HG02623 (cell line): ENCODE results near the gene GPRC5C.
"Not testable (repeated sequence)": the region's sequence is repeated elsewhere in the genome, so short reads cannot be mapped to it uniquely, and the experiment has no call there.

Experiments used
- ATAC-seq: cut with Tn5 transposase; IDR thresholded peaks from one replicate; pipeline ENCODE4 v1.9.1; 2021; ENCODE audit warnings: moderate library complexity; ENCODE audit not compliant: unreplicated experiment

The GPRC5C gene

GRCh38 chr17:74405311-74405710, 26.6 kb upstream of the GPRC5C start:
- ATAC-seq: not testable (repeated sequence)

- no peak for ATAC-seq
These were observed 24.5 kb upstream of the GPRC5C start for GRCh38 chr17:74407384-74407783.

DNA sequence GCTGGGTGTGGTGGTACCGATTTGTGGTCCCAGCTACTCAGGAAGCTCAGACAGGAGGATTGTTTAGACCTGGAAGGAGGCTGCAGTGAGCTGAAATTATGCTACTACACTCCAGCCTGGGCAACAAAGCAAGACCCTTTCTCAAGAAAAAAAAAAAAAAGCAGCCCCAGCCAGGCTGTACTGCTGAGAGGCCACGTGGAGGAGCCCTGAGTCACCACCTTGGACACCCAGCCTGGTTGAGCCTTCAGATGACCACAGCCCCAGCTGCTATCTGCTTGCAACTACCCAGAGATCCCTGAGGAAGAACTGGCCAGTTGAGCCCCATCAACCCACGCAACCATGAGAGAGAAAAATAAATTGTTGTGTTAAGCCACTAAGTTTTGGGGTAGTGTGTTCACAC, 23.6 kb upstream of the GPRC5C start:
- no peak for ATAC-seq

DNA sequence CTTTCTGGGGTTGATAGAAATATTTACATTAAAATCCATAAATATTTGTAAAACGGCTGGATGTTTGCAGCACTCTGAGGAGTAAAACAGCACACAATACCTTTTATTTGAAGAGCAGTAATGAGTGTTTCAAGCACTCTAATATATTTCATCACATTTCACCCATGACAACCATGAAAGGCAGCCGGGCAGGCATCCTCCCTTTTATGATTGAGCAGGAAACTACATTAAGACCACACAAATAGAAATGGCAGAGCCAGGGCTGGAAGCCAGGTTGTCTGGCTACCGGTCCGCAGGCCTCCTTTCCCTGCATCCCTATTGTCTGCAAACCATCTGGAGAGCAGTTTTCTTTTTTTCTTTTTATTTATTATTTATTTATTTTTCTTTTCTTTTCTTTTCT, 23.1 kb upstream of the GPRC5C start:
- ATAC-seq: no peak

- no peak for ATAC-seq
These were observed 21.9 kb upstream of the GPRC5C start for GRCh38 chr17:74410001-74410443.

DNA sequence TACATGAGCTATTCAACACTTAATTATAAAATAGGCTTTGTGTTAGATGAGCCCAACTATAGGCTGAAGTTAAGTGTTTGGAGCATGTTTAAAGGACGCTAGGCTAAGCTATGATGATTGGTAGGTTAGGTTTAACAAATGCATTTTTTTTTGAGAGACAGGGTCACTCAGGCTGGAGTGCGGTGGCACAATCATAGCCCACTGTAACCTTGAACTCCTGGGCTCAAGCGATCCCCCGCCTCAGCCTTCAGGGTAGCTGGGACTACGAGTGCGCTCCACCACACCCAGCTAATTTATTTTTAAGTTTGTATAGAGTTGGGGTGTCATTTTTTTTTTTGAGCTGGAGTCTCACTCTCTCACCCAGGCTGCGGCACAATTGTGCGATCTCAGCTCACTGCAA, 19.3 kb upstream of the GPRC5C start:
- no peak for ATAC-seq

DNA sequence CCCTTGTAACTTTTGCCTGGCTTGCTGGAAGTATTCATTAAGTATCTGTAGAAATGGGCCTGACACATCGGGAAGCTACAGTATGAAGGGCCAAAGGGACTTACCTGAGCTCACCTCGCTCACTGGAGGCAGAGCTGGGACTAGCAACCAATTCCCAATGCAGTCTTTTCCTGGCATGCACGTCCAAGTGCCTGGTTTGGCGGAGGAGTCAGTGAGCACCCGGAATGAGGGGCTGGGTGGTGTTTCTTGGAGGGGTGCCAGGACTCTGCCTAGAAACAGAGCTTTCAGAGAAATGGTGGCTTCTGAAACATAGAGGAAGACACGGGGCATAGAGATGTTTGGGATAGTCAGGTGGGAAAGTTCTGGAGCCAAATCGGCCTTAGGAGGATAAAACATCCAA, 18.4 kb upstream of the GPRC5C start:
- no peak for ATAC-seq

GRCh38 chr17:74414510-74414909, 17.4 kb upstream of the GPRC5C start:
- no peak for ATAC-seq

- no peak for ATAC-seq
These were observed 16.1 kb upstream of the GPRC5C start for GRCh38 chr17:74415608-74416396.

DNA sequence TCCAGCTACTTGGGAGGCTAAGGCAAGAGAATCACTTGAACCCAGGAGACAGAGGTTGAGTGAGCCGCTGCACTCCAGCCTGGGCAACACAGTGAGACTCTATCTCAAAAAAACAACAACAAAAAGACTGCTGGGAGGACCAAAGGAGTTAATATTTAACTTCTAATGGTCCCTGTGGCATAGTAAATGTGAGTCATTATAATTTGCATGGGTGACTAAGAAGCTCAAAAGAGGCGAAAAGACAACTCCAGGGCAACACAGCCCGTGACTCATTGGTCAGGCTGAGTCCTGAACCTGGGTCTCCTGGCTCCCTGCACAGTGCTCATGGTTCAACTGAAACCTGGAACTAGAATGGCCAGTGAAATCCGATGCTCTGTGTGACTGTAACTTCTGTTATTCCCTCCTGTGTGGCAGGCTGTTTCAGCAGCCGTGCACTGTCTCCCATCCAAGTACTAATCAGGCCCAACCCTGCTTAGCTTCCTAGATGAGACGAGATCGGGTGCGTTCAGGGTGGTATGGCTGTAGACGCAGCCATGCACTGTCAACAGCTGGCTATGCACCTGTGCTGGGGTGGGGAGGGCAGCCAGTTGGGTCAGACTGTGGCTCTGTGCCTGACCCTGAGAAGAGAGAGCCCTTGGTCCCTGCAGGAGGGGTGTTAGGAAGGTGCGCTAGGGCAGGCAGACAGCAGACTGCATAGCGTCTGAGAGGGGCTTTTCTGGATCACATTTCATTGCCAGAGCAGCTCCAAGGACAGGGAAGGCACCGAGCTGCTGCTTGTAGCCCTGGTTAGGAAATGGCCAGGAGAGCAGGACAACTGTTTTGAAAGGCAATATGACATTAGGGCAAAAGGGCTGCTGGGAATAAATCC, 14.5 kb upstream of the GPRC5C start:
- ATAC-seq: peak; percentile 43

DNA sequence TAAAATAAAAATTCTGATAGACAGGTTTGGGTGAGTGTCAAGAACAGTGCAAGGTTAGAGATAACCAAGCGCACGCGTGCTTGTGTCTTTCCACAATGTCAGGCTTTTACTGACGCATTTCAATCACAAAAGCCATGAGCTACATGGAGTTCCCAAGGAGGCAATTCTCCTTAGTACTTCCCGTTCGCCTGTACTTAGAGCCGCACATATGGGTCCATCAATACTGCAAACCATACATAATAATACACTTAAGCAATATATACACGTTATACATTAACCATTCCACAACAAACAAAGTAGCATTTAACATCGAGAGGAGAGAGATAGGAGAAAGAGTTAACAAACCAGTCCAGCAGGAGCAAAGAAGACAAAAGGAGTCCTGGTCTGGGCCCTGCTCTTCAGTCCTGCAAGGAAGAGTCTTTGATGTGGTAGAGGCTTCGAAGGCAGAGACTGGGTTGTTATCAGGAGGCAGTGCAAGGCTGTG, 11.9 kb upstream of the GPRC5C start:
- no peak for ATAC-seq

- no peak for ATAC-seq
These were observed 7.8 kb upstream of the GPRC5C start for GRCh38 chr17:74424117-74424516.

DNA sequence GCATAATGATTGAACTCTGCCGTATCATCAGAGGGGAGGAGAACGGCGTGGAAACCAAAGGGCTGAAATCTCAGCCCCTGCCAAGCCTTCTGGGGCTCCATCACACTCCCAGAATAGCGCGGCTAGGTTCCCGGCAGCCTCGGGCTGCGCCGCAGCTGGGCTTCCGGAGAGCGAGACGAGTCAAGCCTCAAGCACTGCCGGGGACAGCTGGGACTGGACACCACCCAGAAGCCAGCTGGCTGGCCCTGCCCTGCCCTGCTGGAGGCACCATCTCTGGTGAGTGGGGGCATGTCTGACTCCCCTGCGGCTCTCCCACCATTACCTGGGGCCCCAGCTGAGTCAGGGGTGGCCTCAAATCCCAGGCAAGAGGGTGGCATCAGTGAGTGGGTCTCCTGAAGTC, 7.2 kb upstream of the GPRC5C start:
- no peak for ATAC-seq

GRCh38 chr17:74426551-74427047, 5.3 kb upstream of the GPRC5C start:
- no peak for ATAC-seq

DNA sequence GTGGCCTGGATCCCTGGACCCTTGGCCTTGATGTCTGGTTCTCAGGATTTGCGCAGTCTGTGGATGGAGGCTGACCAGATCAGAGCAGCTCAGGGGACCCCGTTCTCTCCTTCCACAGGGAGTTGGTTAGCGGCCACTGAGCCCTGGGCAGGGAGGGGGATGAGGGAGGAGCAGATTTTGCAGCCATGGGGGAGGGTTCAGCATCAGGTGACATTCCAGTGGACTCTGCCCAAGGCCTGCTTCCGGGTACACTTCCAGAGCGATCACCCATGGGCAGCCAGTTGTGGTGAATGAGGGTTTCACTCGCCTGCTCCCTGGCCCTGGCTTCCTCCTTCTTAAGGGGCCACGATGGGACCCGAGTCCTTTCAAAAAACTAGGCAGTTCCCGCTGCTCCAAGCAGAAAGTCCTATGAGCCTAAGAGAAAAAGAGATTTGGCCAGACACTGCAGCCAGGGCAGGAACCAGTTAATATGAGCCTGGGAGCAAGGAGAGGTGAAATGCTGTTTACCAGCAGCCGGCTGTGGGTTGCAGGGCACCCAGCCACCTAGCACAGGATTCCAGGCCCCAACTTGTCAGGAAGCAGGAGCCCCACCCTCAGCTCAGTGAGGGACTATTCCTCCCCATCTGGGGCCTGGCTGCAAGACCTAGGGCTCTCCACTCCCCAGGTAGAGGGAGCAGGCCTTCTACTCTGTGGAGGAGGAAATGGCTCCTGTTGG, 4.7 kb upstream of the GPRC5C start:
- no peak for ATAC-seq

- no peak for ATAC-seq
These were observed 4.1 kb upstream of the GPRC5C start for GRCh38 chr17:74427763-74428153.

GRCh38 chr17:74429604-74430384, 2.1 kb upstream of the GPRC5C start:
- ATAC-seq: no peak

- no peak for ATAC-seq
These were observed 1.5 kb upstream of the GPRC5C start for GRCh38 chr17:74430385-74430705.

- ATAC-seq: no peak
These were observed 951 bp upstream of the GPRC5C start for GRCh38 chr17:74430706-74431567.

DNA sequence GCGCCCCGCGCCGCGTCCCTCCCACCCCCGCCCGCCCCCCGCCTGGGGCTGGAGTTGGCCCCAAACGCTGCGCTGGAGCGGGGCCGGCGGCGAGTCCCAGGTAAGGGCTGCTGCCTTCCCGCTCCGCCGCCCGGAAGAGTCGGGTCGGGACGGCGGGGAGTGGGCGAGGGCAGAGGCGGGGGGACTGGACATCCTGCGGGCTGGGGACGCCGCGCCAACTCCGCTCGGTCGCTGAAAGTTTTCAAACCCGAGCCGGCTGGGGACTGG, 469 bp downstream of the GPRC5C start:
- no peak for ATAC-seq
